Measurements from ENCODE around the gene RBM17.
"Not testable (repeated sequence)": the region's sequence is repeated elsewhere in the genome, so short reads cannot be mapped to it uniquely, and the experiment has no call there.

RBM17 gene

DNA sequence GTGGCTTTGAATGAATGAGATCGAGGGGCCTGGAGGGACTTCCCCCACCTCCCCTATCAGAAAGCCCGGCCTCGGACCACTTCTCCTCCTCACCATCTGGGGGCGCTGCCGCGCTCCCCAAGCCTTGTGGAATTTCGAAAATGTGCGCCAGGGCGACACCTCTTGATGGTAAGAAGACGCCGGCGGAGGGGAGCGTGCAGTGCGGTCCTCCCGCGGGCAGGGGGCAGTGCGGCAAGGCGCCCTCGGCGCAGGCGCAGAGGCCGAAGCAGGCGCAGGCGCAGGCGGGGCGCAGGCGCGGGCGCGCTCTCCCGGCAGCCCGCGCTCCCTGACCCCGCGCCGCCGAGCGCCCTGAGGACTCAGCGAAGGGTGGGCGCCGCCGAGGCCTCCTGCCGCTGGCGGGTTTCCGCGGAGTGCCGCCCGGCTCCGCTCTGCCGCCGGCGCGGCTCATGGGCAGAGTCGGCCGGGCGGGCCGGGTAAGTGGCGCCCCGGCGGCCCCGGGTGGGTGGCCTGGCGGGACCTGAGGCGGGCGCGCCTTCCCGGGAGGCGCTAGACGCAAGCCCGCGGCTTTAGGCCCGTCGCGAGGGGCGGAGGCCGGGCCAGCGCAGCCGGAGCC is at the start of gene RBM17:
Gene RBM17, plus strand, starts transcription at position 314 of the 613 bp plus-strand sequence. CDS start 8,032 bp downstream, outside the sequence.
- no peak for DNase-seq

DNA sequence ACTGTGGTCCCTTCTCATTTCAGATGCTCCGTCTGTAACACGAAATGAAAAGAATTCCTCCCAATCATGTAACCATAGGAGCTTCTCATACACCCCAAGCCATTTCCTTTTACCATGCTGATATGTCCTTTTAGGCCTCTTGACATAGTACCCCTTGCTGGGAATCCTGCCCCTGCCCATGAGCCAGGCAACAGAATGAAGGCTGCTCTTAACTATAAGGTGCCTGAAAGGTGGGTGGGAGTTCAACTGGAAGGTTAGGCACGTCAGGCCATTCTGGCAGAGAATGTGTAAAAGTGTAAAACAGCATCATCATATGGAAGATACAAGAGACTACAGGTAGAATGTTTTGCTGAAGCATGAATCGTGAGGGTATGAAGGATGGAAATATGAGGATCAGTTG is 49.1 kb upstream of the RBM17 start:
- no peak for DNase-seq

- no peak for DNase-seq
Measured at GRCh38 chr10:6040205-6040604, 48.6 kb upstream of the RBM17 start.

GRCh38 chr10:6043377-6043776 is 45.5 kb upstream of the RBM17 start:
- not testable (repeated sequence) for DNase-seq

DNA sequence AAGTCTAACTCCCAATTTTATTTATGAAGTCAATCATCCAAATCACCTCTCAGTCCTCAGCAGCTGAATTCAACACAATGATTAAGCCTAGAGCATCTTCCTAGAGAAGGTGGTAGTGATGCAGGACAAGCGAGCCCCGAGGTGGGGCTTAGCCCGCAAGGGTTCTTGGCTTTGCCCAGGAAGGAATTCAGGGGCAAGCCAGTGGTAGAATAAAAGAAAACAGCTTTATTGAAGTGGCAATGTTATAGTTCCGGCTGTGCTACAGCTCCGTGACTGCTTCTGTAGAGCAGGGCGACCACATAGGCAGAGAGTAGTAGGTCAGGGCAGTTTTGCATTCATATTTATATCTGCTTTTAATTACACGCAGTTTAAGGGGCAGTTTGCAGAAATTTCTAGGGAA is 44.8 kb upstream of the RBM17 start:
- no peak for DNase-seq

- no peak for DNase-seq
Measured at GRCh38 chr10:6044751-6045313, 44.0 kb upstream of the RBM17 start.

GRCh38 chr10:6045314-6045848 is 43.5 kb upstream of the RBM17 start:
- DNase-seq: no peak

DNA sequence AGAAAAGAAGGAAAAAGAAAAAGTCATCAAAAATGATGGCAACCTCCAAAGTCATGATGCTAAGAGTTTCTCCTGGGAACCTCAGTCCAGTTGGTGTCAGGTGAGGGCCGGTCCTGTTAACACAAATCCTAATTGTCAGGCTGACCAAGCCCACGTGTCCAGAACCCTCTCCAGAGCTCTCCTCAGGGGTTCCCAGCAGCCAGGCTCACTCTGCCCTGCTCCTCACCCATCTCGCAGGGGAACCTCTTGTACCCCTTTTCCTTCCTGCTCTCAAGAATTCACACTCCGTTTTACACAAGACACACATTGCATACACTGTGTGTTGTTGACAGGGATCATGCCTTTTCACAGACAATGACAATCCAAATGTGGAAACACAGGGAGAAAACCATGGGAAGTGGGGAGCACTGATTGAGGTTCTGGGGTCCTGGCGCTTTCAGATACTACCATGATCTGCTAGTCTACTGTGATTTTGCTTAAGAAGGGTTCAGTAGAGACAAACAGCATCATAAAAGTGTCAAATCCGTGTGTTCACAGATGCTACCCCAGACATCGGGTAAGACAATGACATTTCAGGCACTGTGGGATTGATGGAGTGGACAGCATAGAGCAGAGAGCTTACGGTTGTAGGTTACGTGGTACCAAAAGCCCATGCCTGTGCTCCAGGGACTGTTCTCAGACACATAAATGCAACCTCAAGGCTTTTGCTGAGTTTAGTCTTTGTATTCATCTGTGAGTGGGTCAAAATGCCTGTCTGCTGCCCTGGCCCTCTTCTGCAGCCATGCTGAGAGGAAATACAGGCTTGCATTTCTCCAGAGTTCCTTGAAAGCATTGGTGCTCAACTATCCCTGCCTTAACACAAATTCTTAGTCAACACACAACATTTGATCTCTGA is 42.7 kb upstream of the RBM17 start:
- no peak for DNase-seq

GRCh38 chr10:6046773-6047611 is 41.8 kb upstream of the RBM17 start:
- DNase-seq: no peak

DNA sequence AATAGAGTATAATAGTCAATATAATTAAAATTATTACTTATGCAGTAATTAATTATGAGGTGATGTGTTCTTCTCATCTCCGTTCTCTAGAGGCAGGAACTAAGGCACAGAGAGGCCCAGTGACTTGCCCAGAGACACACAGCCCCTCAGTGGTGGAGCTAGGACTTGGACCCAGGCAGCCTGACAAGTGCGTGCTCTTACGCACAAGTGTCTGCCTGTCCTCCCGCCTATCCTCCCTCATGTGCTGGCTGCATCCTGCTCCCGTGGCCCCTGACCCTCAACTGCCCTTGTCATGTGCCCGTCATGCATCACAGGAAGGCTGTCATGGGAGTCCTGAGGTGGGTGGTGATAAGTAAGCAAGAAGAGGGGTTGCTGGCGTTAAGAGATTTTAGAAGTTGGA is 41.0 kb upstream of the RBM17 start:
- no peak for DNase-seq

GRCh38 chr10:6048281-6049030 is 40.4 kb upstream of the RBM17 start:
- DNase-seq: no peak

- no peak for DNase-seq
Measured at GRCh38 chr10:6049031-6049400, 39.8 kb upstream of the RBM17 start.

GRCh38 chr10:6050801-6051445 is 37.9 kb upstream of the RBM17 start:
- no peak for DNase-seq

DNA sequence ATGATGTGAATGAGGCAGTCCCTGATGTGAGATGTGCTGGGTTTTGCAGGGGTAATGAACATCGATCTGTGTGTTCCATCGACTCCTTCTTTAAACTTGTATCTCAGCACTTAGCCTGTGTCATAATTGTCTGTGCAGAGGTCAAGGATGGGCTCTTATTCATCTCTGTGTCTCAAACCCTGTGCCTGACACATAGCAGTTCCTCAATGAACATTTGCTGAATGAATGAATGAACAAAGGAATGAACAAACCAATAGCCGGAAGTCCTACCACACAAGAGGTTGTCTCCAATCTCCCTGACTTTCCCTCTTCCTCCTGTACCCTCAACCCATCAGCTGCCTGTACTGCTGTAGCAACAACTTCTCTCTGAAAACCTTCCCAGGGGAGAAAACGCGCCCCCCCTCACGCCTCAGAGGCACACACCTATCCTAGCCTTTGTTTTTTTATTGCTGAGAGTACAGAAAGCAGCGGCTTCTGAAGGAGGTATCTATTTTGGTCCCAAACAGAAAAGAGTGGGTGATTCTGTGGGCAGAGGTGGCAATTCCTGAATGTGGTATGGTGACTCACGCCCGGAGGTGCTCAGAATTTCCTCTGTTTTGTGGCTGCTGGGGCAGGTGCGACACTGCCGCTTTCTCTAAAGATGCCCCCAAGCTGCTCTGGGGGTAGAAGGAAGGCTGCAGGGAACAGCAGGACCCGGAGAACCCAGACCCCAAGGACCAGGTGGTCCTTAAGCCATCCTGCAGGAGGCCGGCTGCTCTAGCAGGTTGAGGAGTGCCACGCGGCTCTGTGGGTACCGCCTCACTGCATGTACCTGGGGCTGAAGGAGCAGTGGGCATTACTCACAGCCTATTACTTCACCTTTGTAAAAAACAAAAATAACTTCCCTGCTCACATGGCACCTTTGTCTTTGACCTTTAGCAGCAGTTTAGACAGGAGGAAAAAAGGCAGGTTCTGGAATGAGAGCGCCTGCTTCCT is 36.3 kb upstream of the RBM17 start:
- DNase-seq: no peak

- no peak for DNase-seq
Measured at GRCh38 chr10:6053303-6053702, 35.5 kb upstream of the RBM17 start.

DNA sequence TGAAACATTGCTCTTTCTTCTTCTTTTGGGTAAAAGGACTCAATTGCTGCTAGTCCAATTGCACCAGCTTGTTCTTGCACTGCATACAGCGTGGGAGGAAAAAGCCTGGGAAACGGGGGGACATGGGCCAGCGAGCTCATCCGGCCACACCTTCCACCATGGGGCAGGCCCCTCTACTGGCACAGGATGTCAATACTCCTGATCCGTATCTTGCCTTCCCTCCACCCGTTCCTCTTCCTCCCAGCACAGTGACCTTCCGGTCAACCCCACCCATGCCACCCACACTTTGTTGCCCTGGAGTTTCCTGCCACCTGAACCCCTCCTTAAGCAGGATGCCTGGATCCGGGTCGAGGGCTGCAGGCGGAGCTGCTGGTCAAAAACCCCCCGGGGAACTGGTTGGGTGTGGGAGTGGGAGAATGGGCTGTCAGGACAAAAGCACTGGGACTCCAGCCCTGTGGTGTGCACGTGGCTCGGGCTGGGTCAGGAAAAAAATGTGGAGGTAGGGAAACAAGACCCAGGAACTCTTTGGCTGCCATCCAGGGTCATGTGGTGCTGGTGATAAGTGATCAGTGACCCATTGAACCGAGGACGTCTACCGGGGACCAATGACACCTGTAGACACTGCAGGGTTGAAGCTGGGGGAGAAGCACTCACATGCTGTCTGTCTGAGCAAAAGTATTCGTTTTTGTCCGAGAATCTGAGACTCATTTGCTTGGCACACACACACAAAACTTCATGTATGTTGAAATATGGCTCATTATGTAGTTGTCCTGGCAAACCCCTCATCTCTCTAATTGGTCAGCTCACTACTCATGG is 34.8 kb upstream of the RBM17 start:
- no peak for DNase-seq

GRCh38 chr10:6054884-6055283 is 34.0 kb upstream of the RBM17 start:
- no peak for DNase-seq

GRCh38 chr10:6055929-6056328 is 32.9 kb upstream of the RBM17 start:
- no peak for DNase-seq

- DNase-seq: no peak
Measured at GRCh38 chr10:6056411-6057135, 32.3 kb upstream of the RBM17 start.

Data from SIG-M5 (cell line).